ENCODE measurements around the gene FOXN1.

- TF ChIP-seq POLR2A (IDR thresholded peaks at IDR 0.05; ENCODE audit: low read depth, low read length) (no peak), POLR2AphosphoS5 (IDR thresholded peaks at IDR 0.05; ENCODE audit: low read depth, low read length) (no peak), PAX5 (IDR thresholded peaks at IDR 0.05; ENCODE audit: insufficient read depth, low read length, severe bottlenecking) (no peak), SPI1 (IDR thresholded peaks at IDR 0.05; ENCODE audit: low read depth, low read length) (no peak), TAF1 (IDR thresholded peaks at IDR 0.05; ENCODE audit: low read depth, low read length) (no peak), POU2F2 (IDR thresholded peaks at IDR 0.05; ENCODE audit: low read depth, low read length) (no peak)
Measured at GRCh38 chr17:28499684-28500357, 6.3 kb upstream of the FOXN1 start.

All from GM12891 (cell line).